HS-27A (cell line): ENCODE measurements around the gene LRRC37A3.
"Not testable (repeated sequence)": the region's sequence is repeated elsewhere in the genome, so short reads cannot be mapped to it uniquely, and the experiment has no call there.

Experiments used
- DNase-seq: peaks from one replicate; pipeline ENCODE4 v3.0.0-alpha.2; 2012; ENCODE audit warnings: low read depth, missing footprints

Gene LRRC37A3

GRCh38 chr17:64830631-64831040 lies 88.6 kb downstream of the LRRC37A3 start:
- DNase-seq, result not testable (repeated sequence)

GRCh38 chr17:64829824-64830630 lies 89.3 kb downstream of the LRRC37A3 start:
- not testable (repeated sequence) for DNase-seq

DNA sequence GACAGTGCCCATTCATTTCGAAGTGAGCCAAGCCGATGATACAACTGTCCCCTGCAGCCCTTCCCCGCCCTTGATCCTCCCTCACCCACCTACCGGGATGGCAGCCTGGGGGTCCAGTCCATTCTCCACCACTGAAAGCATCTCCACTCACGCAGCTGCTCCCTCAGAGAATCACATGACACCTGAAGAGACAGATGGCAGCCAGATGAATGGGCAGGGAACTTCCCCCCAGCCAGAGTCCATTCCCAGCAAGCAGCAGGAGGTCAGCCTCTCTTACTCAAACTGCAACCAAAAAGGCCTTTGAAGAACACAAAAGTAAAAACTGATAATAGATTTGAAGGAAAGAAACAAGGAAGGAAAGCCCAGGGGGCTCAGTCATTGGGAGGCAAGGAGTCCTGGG lies 90.2 kb downstream of the LRRC37A3 start:
- DNase-seq, result not testable (repeated sequence)

DNA sequence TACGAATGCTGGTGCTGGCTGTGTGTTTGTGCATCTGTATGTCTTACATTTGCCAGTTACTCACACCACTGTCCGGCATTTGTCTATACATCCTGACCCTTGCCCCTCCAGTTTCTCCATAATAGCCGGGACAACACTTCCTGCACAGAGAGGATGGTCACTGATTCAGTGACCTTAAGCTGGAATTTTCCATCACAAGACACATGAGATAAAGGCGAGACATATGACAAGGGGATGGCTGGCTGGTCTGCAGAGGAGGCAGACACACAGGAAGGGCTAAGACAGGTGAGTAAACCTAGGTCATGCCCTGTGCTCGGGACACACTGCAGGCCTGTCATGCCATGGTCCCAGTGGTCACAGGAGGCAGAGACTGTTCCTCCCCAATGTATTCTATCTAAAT lies 100.4 kb downstream of the LRRC37A3 start:
- not testable (repeated sequence) for DNase-seq

DNA sequence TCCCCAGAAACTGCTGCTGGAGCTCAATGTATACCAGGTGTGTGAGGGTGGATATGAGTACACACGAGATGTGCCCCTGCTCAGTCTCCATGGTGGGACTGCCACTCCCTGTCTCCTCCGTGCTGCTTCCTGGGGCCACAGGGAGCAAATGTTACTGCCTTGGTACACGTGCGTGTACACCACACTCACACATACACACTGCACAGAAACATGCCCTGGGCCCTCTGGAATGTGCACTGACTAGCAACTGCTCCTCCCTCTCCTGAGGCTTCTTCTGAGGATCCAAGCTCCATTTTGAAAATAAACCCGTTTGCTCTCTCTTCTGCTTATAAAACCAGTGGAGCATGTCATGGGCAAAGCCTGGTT lies 103.5 kb downstream of the LRRC37A3 start:
- not testable (repeated sequence) for DNase-seq

GRCh38 chr17:64814993-64815832 lies 104.1 kb downstream of the LRRC37A3 start:
- not testable (repeated sequence) for DNase-seq

DNA sequence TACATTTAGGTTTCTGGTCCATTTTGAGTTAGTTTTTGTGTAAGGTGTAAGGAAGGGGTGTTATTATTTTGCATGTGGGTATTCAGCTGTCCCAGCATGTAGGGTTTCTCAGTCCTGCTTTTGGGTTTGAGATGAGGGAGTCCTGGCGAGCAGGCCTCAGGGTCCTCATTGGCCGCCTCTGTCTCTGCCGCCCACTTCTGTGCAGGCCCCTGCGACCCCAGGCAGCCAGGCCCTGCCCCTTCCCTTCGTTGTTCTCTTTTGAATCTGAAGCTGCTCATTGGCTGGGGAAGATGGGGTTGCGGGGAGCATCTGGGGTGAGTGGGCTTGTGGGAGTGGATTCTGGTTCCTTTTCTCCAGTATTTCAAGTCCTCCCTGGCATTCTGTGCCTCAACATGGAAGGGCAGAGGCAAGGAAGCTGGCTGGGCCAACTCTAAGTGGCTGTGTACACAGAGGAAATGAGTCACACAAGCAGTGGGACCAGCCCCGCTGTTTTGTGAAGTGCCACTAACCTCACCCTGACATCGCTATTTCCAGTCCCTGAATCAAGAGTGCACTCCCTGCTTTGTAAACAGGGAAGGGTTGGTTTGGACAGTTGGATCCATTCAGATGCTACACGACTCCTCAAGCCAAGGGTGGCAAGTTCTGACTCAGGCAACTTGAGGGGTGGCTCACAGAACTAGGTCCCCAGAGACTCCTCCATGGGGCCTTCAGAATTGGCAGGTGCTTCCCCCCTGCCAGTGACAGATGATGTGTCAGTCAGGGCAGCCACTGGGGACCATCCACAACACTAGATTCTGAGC lies 110.9 kb downstream of the LRRC37A3 start:
- not testable (repeated sequence) for DNase-seq
